HG03064 (cell line): ENCODE data around the gene SLC15A1.

Experiments used
- ATAC-seq: cut with Tn5 transposase; IDR thresholded peaks from one replicate; pipeline ENCODE4 v1.9.1; 2021; ENCODE audit warnings: low read depth; ENCODE audit not compliant: unreplicated experiment

The SLC15A1 gene

GRCh38 chr13:98781470-98781869 is 29.0 kb upstream of the SLC15A1 start:
- ATAC-seq: no peak

GRCh38 chr13:98781045-98781444 is 28.6 kb upstream of the SLC15A1 start:
- ATAC-seq: no peak

- ATAC-seq: no peak
Observed at GRCh38 chr13:98780451-98780850, 28.0 kb upstream of the SLC15A1 start.

- no peak for ATAC-seq
Observed at GRCh38 chr13:98779695-98780094, 27.2 kb upstream of the SLC15A1 start.

GRCh38 chr13:98778749-98779148 is 26.3 kb upstream of the SLC15A1 start:
- no peak for ATAC-seq

- ATAC-seq: no peak
Observed at GRCh38 chr13:98776644-98777043, 24.2 kb upstream of the SLC15A1 start.

- no peak for ATAC-seq
Observed at GRCh38 chr13:98775844-98776598, 23.5 kb upstream of the SLC15A1 start.

- no peak for ATAC-seq
Observed at GRCh38 chr13:98775386-98775785, 22.9 kb upstream of the SLC15A1 start.

GRCh38 chr13:98774776-98775175 is 22.3 kb upstream of the SLC15A1 start:
- ATAC-seq: no peak

- no peak for ATAC-seq
Observed at GRCh38 chr13:98773921-98774320, 21.4 kb upstream of the SLC15A1 start.

GRCh38 chr13:98772794-98773452 is 20.5 kb upstream of the SLC15A1 start:
- ATAC-seq: no peak

GRCh38 chr13:98771838-98772611 is 19.6 kb upstream of the SLC15A1 start:
- no peak for ATAC-seq

GRCh38 chr13:98769736-98770135 is 17.3 kb upstream of the SLC15A1 start:
- no peak for ATAC-seq

- no peak for ATAC-seq
Observed at GRCh38 chr13:98768522-98768921, 16.1 kb upstream of the SLC15A1 start.

GRCh38 chr13:98766697-98767096 is 14.2 kb upstream of the SLC15A1 start:
- no peak for ATAC-seq

GRCh38 chr13:98765996-98766519 is 13.6 kb upstream of the SLC15A1 start:
- no peak for ATAC-seq

GRCh38 chr13:98761986-98762616 is 9.6 kb upstream of the SLC15A1 start:
- no peak for ATAC-seq

- ATAC-seq: no peak
Observed at GRCh38 chr13:98761126-98761985, 8.9 kb upstream of the SLC15A1 start.

GRCh38 chr13:98755729-98756128 is 3.3 kb upstream of the SLC15A1 start:
- ATAC-seq: no peak

GRCh38 chr13:98755116-98755515 is 2.6 kb upstream of the SLC15A1 start:
- no peak for ATAC-seq
